HepG2 (cell line): Measurements from ENCODE around the gene NEU4. TPM values are rescaled to one million over a fixed set of nuclear protein-coding genes. Genes with fewer than 3 reads are reported as not detected.

Experiments
- ATAC-seq: fragments of 200-7000 bp; cut with Tn5 transposase; 3 replicates; pipeline ENCODE4 v1.9.1; 2020; ENCODE audit warnings: mild to moderate bottlenecking, moderate library complexity
- BruUV-seq: library from RNA; stranded (reverse); fragments of 400-500 nt; replicated peaks from 2 replicates; lab custom pipeline; 2021; lab: Mats Ljungman, UMichigan
- CTCF ChIA-PET: fragments of 300-600 bp; formaldehyde crosslinking; extraction: SDS; loops from one replicate; lab custom pipeline; 2021; ENCODE audit warnings: low total read pairs, inconsistent platforms, low intra/inter-chr PET ratio; lab: Yijun Ruan, JAX
- POLR2A ChIA-PET: fragments of 350-600 bp; sonication (Branson Sonifier 250); formaldehyde crosslinking; loops from one replicate; lab custom pipeline; 2020; ENCODE audit warnings: antibody characterized with exemption, inconsistent platforms; lab: Yijun Ruan, JAX
- DNase-seq: peaks from one replicate; pipeline ENCODE4 v3.0.0-alpha.2; 2015; ENCODE audit warnings: low spot score
- FAIRE-seq: peaks from 3 replicates; lab custom pipeline; 2011; peaks lifted over from hg19 to GRCh38; lab: Jason Lieb, UNC
- H2AFZ ChIP-seq: one replicate; pipeline ENCODE4 v1.6.1; 2011; ENCODE audit warnings: low read length, inconsistent platforms
- H3K27ac ChIP-seq: fragments of 300-600 bp; 3 replicates; pipeline ENCODE4 v1.8.0; 2011; ENCODE audit warnings: mixed run types, mild to moderate bottlenecking, mixed read lengths, low read length, inconsistent platforms; ENCODE audit not compliant: insufficient read depth; ENCODE audit errors: extremely low read length
- H3K27me3 ChIP-seq, 2 experiments: fragments of 200-600 bp in 1 of 2; 2 replicates in 1 of 2; 3 replicates in 1 of 2; pipeline versions ENCODE4 v1.6.0 to v1.8.0; 2011; ENCODE audit warnings: low read length in 2 of 2, mild to moderate bottlenecking in 2 of 2, moderate library complexity in 2 of 2, inconsistent platforms in 1 of 2; ENCODE audit not compliant: insufficient read depth in 2 of 2, control insufficient read depth in 1 of 2
- H3K36me3 ChIP-seq, 2 experiments: fragments of 200-600 bp in 1 of 2; replicated peaks in 1 of 2; 2 replicates in 1 of 2; 3 replicates in 1 of 2; pipeline versions ENCODE4 v1.5.1 to v1.8.0; 2011; ENCODE audit warnings: low read length in 2 of 2, inconsistent platforms in 1 of 2; ENCODE audit not compliant: insufficient read depth in 2 of 2, control insufficient read depth in 1 of 2
- H3K4me1 ChIP-seq: 2 replicates; pipeline ENCODE4 v1.5.1; 2012; ENCODE audit warnings: low read length, inconsistent platforms; ENCODE audit not compliant: insufficient read depth
- H3K4me2 ChIP-seq: 2 replicates; pipeline ENCODE4 v1.6.0; 2011; ENCODE audit warnings: low read depth, low read length, inconsistent platforms
- H3K4me3 ChIP-seq, 3 experiments: fragments of 200-600 bp in 1 of 3; sonication (generic), shearing (Covaris generic) in 1 of 3; replicated peaks in 1 of 3; 2 replicates each; pipeline ENCODE4 v1.5.1; 2011 to 2016; ENCODE audit warnings: low read length in 3 of 3, inconsistent platforms in 2 of 3, low read depth in 2 of 3, mild to moderate bottlenecking in 2 of 3, control low read depth in 1 of 3, mixed read lengths in 1 of 3; ENCODE audit not compliant: insufficient read depth in 1 of 3
- H3K79me2 ChIP-seq: one replicate; pipeline ENCODE4 v1.6.1; 2011; ENCODE audit warnings: low read length, inconsistent platforms; ENCODE audit not compliant: insufficient read depth
- H3K9ac ChIP-seq: 2 replicates; pipeline ENCODE4 v1.6.0; 2011; ENCODE audit warnings: mild to moderate bottlenecking, low read depth, low read length, inconsistent platforms; ENCODE audit not compliant: insufficient read depth
- H3K9me3 ChIP-seq: 2 replicates; pipeline ENCODE4 v1.5.1; 2012; ENCODE audit warnings: mild to moderate bottlenecking, low read length
- H4K20me1 ChIP-seq: 2 replicates; pipeline ENCODE4 v1.6.0; 2011; ENCODE audit warnings: inconsistent platforms, mild to moderate bottlenecking, low read length, moderate library complexity; ENCODE audit not compliant: insufficient read depth
- CBX5 ChIP-seq: sonication (generic); formaldehyde crosslinking; IDR thresholded peaks from 2 replicates; pipeline ENCODE4 v1.4.0; 2020; ENCODE audit warnings: missing genetic modification reagents, borderline replicate concordance
- E2F1 ChIP-seq: sonication (generic); formaldehyde crosslinking; IDR thresholded peaks from 2 replicates; pipeline ENCODE4 v1.5.0; 2020; ENCODE audit warnings: missing genetic modification reagents
- HNRNPLL ChIP-seq: fragments of 200-400 bp; formaldehyde crosslinking; IDR thresholded peaks from 2 replicates; pipeline ENCODE4 v1.6.1; 2017; ENCODE audit warnings: mild to moderate bottlenecking, low read depth, low read length; ENCODE audit not compliant: poor library complexity, severe bottlenecking
- KDM2A ChIP-seq: sonication (generic); formaldehyde crosslinking; IDR thresholded peaks from 2 replicates; pipeline ENCODE4 v1.4.0; 2020; ENCODE audit warnings: low read depth, missing genetic modification reagents, borderline replicate concordance
- MAZ ChIP-seq, 2 experiments: sonication (generic) in 1 of 2; formaldehyde crosslinking in 1 of 2; IDR thresholded peaks; 2 replicates each; pipeline versions ENCODE4 v1.5.0 to v1.6.1; 2012 to 2020; ENCODE audit warnings: low read depth in 2 of 2, mild to moderate bottlenecking in 2 of 2, borderline replicate concordance in 1 of 2, improper control_type of control experiment in 1 of 2, low read length in 1 of 2, missing genetic modification reagents in 1 of 2, moderate library complexity in 1 of 2
- MED13 ChIP-seq: sonication (generic); formaldehyde crosslinking; IDR thresholded peaks from 2 replicates; pipeline ENCODE4 v1.5.0; 2020; ENCODE audit warnings: missing genetic modification reagents
- PTBP1 ChIP-seq: fragments of 200-400 bp; formaldehyde crosslinking; IDR thresholded peaks from 2 replicates; pipeline ENCODE4 v1.6.1; 2018; ENCODE audit warnings: low read length, low read depth; ENCODE audit not compliant: poor library complexity, severe bottlenecking
- THAP9 ChIP-seq: sonication (generic); formaldehyde crosslinking; IDR thresholded peaks from 2 replicates; pipeline ENCODE4; 2020; ENCODE audit warnings: missing genetic modification reagents, mild to moderate bottlenecking, borderline replicate concordance
- YEATS4 ChIP-seq: sonication (generic); formaldehyde crosslinking; IDR thresholded peaks from 2 replicates; pipeline ENCODE4 v1.4.0; 2020; ENCODE audit warnings: missing genetic modification reagents, borderline replicate concordance
- ZFY ChIP-seq: sonication (generic); formaldehyde crosslinking; IDR thresholded peaks from 2 replicates; pipeline ENCODE4 v1.4.0; 2020; ENCODE audit warnings: missing genetic modification reagents
- ZNF207 ChIP-seq: fragments of 450-650 bp; IDR thresholded peaks from 2 replicates; pipeline ENCODE4 v1.6.1; 2016; ENCODE audit warnings: antibody characterized with exemption, borderline replicate concordance
- ZNF34 ChIP-seq: sonication (generic); formaldehyde crosslinking; IDR thresholded peaks from 2 replicates; pipeline ENCODE4 v1.4.0; 2020; ENCODE audit warnings: mild to moderate bottlenecking, missing genetic modification reagents, borderline replicate concordance
- ZNF460 ChIP-seq: sonication (generic); formaldehyde crosslinking; IDR thresholded peaks from 2 replicates; pipeline ENCODE4 v1.5.1; 2020; ENCODE audit warnings: missing genetic modification reagents, mild to moderate bottlenecking, borderline replicate concordance
- ZNF563 ChIP-seq: sonication (generic); formaldehyde crosslinking; IDR thresholded peaks from 2 replicates; pipeline ENCODE4 v1.8.0; 2022; ENCODE audit warnings: mild to moderate bottlenecking, moderate library complexity, missing genetic modification reagents
- ZNF800 ChIP-seq: sonication (generic); formaldehyde crosslinking; IDR thresholded peaks from 2 replicates; pipeline ENCODE4 v1.4.0; 2020; ENCODE audit warnings: missing genetic modification reagents
- WGBS: methylation state at CpG from one replicate; pipeline ENCODE4 v1.1.6; 2017; ENCODE audit warnings: low lambda C conversion rate; 5-methylcytosine and 5-hydroxymethylcytosine counted together
- in situ Hi-C: cut with HindIII; loops from 2 replicates; pipeline ENCODE4 v1.10.0; 2017; ENCODE audit warnings: low pct_unique_long_range_greater_than_20kb; ENCODE audit not compliant: extremely low pct_ligation_motif_present
- intact Hi-C: fragments of 100-400 bp; cut with micrococcal nuclease; formaldehyde crosslinking; loops from one replicate; pipeline ENCODE4 v1.10.0; 2022; ENCODE audit not compliant: unreplicated experiment
- polyA plus RNA-seq, 8 experiments: library from polyadenylated mRNA; depleted of rRNA in 3 of 8; stranded (reverse) in 7 of 8; unstranded in 1 of 8; fragments of >200 nt; fragmentation: Illumina TruSeq in 4 of 8; extraction: Trizol in 4 of 8; gene quantifications; 2 replicates each; pipeline versions ENCODE4 v1.2.1 to v1.2.3, GENCODE V29; 2011 to 2016; ENCODE audit warnings: low read depth in 4 of 8, missing spikeins in 1 of 8, mixed read lengths in 1 of 8; ENCODE audit not compliant: insufficient read depth in 1 of 8
- total RNA-seq, 5 experiments: library from RNA; depleted of rRNA; stranded (reverse); fragments of >200 nt; fragmentation: Illumina TruSeq; extraction: Trizol; gene quantifications; 2 replicates each; pipeline ENCODE4 v1.2.3, GENCODE V29; 2016; ENCODE audit warnings: low read depth in 1 of 5

Gene NEU4
- total and polyA plus RNA-seq, 2 of the 13 experiments (the other 11 are each of a cell fraction or from before 2014, with no cell fraction given) = 53.5 to 107 TPM

- Histone ChIP-seq H3K9ac (no peak overlapping the region), H3K9me3 (no peaks in the 10 kb centered on the region), H3K27ac (no peak overlapping the region), H3K36me3 (no peaks in the 10 kb centered on the region), H2AFZ (no peak overlapping the region), H3K27me3 (peaks cover 17 to 58% of the 10 kb centered on the region in 2 experiments), H3K4me1 (peaks cover 27% of the 10 kb centered on the region), H3K79me2 (no peaks in the 10 kb centered on the region), H3K4me3 (peak overlapping the region in 2 of 3 experiments; percentile 16 to 55; a peak in 2 of 6 replicates), H4K20me1 (no peaks in the 10 kb centered on the region; the same call in 1 of the 2 replicates), H3K4me2 (peak overlapping the region; percentile 67)
- CTCF ChIA-PET = no interaction called here
- peak; percentile 72 for ATAC-seq
- no peak for FAIRE-seq
- BruUV-seq = no TSS peak
- 41% methylated on average over 45 of the region's 65 CpGs for WGBS
- in situ Hi-C loops = no loop called here
- no peak for DNase-seq
- intact Hi-C loops = no loop called here
- POLR2A ChIA-PET = no interaction called here
- TF ChIP-seq HNRNPLL (peak; percentile 26), E2F1 (CRISPR knock-in tag) (no peak), ZNF460 (no peak), CBX5 (CRISPR knock-in tag) (no peak), ZFY (peak; percentile 48), MED13 (CRISPR knock-in tag) (no peak), ZNF563 (CRISPR knock-in tag) (0 out of 2 replicates have a peak, but pooled peaks have one; percentile 18), THAP9 (no peak), ZNF34 (CRISPR knock-in tag) (no peak), KDM2A (CRISPR knock-in tag) (peak; percentile 31; the same call in 1 of the 2 replicates), YEATS4 (CRISPR knock-in tag) (0 out of 2 replicates have a peak, but pooled peaks have one; percentile 25), ZNF800 (CRISPR knock-in tag) (peak; percentile 51; the same call in 1 of the 2 replicates), MAZ (IDR thresholded peaks at IDR 0.05; ENCODE audit: borderline replicate concordance, low read depth, low read length) (no peak), MAZ (CRISPR knock-in tag; IDR thresholded peaks at IDR 0.05; ENCODE audit: low read depth) (no peak), PTBP1 (no peak), ZNF207 (no peak)
These were observed 35.2 kb downstream of the NEU4 start for GRCh38 chr2:241844066-241844728.
